ENCODE data around the gene RAB26. TPM values are rescaled to one million over a fixed set of nuclear protein-coding genes. Genes with fewer than 3 reads are reported as not detected.

Gene RAB26
- total and polyA plus RNA-seq, 2 of the 13 experiments (the other 11 are each of a cell fraction or from before 2014, with no cell fraction given) = 0.86 to 3.6 TPM

DNA sequence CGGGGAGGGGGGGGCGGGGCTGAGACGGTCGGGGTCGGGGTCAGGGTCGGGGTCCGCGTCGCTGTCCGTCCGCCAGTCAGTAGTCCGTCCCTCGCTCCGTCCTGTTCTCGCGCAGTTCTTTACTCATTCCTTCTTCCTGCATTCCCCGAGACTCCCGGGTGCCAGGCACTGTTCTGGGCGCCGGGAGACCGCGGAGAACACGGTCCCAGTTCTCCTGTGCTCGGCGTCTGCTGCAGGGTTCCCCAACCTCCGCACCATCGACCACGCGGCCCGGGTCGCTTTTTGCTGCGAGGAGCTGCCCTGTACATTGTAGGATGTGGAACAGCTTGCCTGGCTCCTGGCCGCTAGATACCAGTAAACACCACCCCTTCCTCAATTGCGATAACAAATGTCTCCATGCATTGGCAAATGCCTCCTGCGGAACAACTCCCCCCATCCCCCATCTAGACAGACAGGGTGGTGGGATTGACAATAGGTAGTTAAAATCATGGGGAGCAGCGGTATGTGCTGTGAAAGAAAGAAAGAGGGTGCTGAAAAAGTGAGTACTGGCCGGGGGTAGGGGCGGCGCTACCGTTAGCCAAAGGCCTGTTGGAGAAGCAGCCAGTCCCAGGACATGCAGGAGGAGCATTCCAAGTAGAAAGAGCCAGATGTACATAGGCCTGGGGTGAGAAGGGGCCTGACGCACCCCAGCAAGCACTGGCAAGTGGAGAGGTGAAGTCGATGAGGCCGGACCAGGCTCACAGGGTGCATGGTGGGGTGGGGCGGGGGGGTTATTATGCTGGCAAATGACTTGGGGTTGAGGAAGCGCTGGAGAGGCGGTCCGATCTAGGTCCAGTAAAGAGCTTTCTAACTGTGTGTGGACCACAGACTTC is 7.8 kb downstream of the RAB26 start (continued):
- TF ChIP-seq, protein P1, sequence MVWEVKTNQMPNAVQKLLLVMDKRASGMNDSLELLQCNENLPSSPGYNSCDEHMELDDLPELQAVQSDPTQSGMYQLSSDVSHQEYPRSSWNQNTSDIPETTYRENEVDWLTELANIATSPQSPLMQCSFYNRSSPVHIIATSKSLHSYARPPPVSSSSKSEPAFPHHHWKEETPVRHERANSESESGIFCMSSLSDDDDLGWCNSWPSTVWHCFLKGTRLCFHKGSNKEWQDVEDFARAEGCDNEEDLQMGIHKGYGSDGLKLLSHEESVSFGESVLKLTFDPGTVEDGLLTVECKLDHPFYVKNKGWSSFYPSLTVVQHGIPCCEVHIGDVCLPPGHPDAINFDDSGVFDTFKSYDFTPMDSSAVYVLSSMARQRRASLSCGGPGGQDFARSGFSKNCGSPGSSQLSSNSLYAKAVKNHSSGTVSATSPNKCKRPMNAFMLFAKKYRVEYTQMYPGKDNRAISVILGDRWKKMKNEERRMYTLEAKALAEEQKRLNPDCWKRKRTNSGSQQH (CRISPR knock-in tag; IDR thresholded peaks at IDR 0.05; ENCODE audit: low read depth) = no peak
- TF ChIP-seq ZBTB7B (CRISPR knock-in tag; IDR thresholded peaks at IDR 0.05) (peak; percentile 41; the same call in 1 of the 2 replicates), NR2F6 (IDR thresholded peaks at IDR 0.05) (peak; percentile 68), NR2F6 (CRISPR knock-in tag; IDR thresholded peaks at IDR 0.05) (peak; percentile 11; the same call in 1 of the 2 replicates), POLR2AphosphoS5 (IDR thresholded peaks at IDR 0.05; ENCODE audit: low read depth, low read length) (peak; percentile 46; the same call in 1 of the 2 replicates), RORA (CRISPR knock-in tag; IDR thresholded peaks at IDR 0.05) (no peak), RELA (CRISPR knock-in tag; IDR thresholded peaks at IDR 0.05) (no peak), ZNF546 (CRISPR knock-in tag; conservative IDR thresholded peaks at IDR 0.05) (0 out of 2 replicates have a peak, but pooled peaks have one; percentile 13), SAP130 (CRISPR knock-in tag; IDR thresholded peaks at IDR 0.05; ENCODE audit: low read depth) (no peak; the same call in 1 of the 2 replicates), ZNF350 (CRISPR knock-in tag; IDR thresholded peaks at IDR 0.05; ENCODE audit: borderline replicate concordance, low read depth) (peak; percentile 20; the same call in 1 of the 2 replicates), ZNF235 (CRISPR knock-in tag; IDR thresholded peaks at IDR 0.05; ENCODE audit: borderline replicate concordance) (0 out of 2 replicates have a peak, but pooled peaks have one; percentile 41), DPF2 (CRISPR knock-in tag; IDR thresholded peaks at IDR 0.05; ENCODE audit: borderline replicate concordance, low read depth) (no peak), MIER3 (CRISPR knock-in tag; IDR thresholded peaks at IDR 0.05; ENCODE audit: borderline replicate concordance) (no peak), ZEB1 (IDR thresholded peaks at IDR 0.05; ENCODE audit: insufficient replicate concordance, low read depth) (peak; percentile 30), U2AF1 (optimal IDR thresholded peaks at IDR 0.05; ENCODE audit: low read depth, low read length) (peak; percentile 36), ZNF496 (CRISPR knock-in tag; IDR thresholded peaks at IDR 0.05; ENCODE audit: insufficient replicate concordance) (no peak), ZC3H13 (CRISPR knock-in tag; IDR thresholded peaks at IDR 0.05) (0 out of 2 replicates have a peak, but pooled peaks have one; percentile 51), PHF8 (CRISPR knock-in tag; IDR thresholded peaks at IDR 0.05) (peak; percentile 31), ASH2L (IDR thresholded peaks at IDR 0.05; ENCODE audit: insufficient read length, low read depth, low read length) (peak; percentile 26), YEATS4 (CRISPR knock-in tag; IDR thresholded peaks at IDR 0.05; ENCODE audit: borderline replicate concordance) (0 out of 2 replicates have a peak, but pooled peaks have one; percentile 16), SIN3A (IDR thresholded peaks at IDR 0.05; ENCODE audit: borderline replicate concordance, low read depth, low read length) (peak; percentile 27; the same call in 1 of the 2 replicates), ZSCAN31 (CRISPR knock-in tag; IDR thresholded peaks at IDR 0.05; ENCODE audit: low read depth) (0 out of 2 replicates have a peak, but pooled peaks have one; percentile 7), MEIS1 (CRISPR knock-in tag; IDR thresholded peaks at IDR 0.05; ENCODE audit: borderline replicate concordance) (0 out of 2 replicates have a peak, but pooled peaks have one; percentile 6), ZFP82 (CRISPR knock-in tag; IDR thresholded peaks at IDR 0.05; ENCODE audit: borderline replicate concordance) (0 out of 2 replicates have a peak, but pooled peaks have one; percentile 32)
- TF ChIP-seq, protein P2, sequence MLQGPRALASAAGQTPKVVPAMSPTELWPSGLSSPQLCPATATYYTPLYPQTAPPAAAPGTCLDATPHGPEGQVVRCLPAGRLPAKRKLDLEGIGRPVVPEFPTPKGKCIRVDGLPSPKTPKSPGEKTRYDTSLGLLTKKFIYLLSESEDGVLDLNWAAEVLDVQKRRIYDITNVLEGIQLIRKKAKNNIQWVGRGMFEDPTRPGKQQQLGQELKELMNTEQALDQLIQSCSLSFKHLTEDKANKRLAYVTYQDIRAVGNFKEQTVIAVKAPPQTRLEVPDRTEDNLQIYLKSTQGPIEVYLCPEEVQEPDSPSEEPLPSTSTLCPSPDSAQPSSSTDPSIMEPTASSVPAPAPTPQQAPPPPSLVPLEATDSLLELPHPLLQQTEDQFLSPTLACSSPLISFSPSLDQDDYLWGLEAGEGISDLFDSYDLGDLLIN (CRISPR knock-in tag; IDR thresholded peaks at IDR 0.05; ENCODE audit: borderline replicate concordance) = no peak
